Measurements from ENCODE around the gene EIF4EBP2. TPM values are rescaled to one million over a fixed set of nuclear protein-coding genes. Genes with fewer than 3 reads are reported as not detected.

EIF4EBP2 gene
- total and polyA plus RNA-seq, 2 donors from 2014 or later, result 35.8 to 66.6 TPM

- intact Hi-C loops (cut with DNase I), result loop anchor here (10.0 kb wide), 1 partner anchor 148 kb away; no protein-coding TSS in a partner anchor
- H3K4me3 ChIP-seq (ENCODE audit: low read length in 3 of 3), result no peak overlapping the region
- no peaks in the 10 kb centered on the region for H3K27me3 ChIP-seq (ENCODE audit: control insufficient read depth, insufficient read depth, low read length)
- no peak overlapping the region for H3K9ac ChIP-seq (ENCODE audit: low read length in 3 of 3)
- H3K9me3 ChIP-seq (ENCODE audit: control insufficient read depth in 2 of 3, insufficient read depth in 1 of 3, low read length in 3 of 3), result no peaks in the 10 kb centered on the region
- no peak for TF ChIP-seq CTCF (IDR thresholded peaks at IDR 0.05; ENCODE audit: borderline replicate concordance, extremely low read depth, insufficient read depth)
- FAIRE-seq (no peak), DNase-seq (no peak)
- no peaks in the 10 kb centered on the region for H3K36me3 ChIP-seq (ENCODE audit: control insufficient read depth in 2 of 3, insufficient read depth in 3 of 3, low read length in 3 of 3)
- peaks cover 0 to 11% (median 5%) of the 10 kb centered on the region in 3 donors for H3K4me1 ChIP-seq (ENCODE audit: control insufficient read depth in 2 of 3, insufficient read depth in 2 of 3, low read depth in 1 of 3, low read length in 3 of 3)
- H3K27ac ChIP-seq (ENCODE audit: low read depth in 2 of 2, low read length in 2 of 2), result no peak overlapping the region
Measured at GRCh38 chr10:70363292-70363691, 40.7 kb upstream of the EIF4EBP2 start.

- no peaks in the 10 kb centered on the region for H3K36me3 ChIP-seq (ENCODE audit: control insufficient read depth in 2 of 3, insufficient read depth in 3 of 3, low read length in 3 of 3)
- peaks cover 0 to 11% (median 5%) of the 10 kb centered on the region in 3 donors for H3K4me1 ChIP-seq (ENCODE audit: control insufficient read depth in 2 of 3, insufficient read depth in 2 of 3, low read depth in 1 of 3, low read length in 3 of 3)
- H3K9ac ChIP-seq (ENCODE audit: low read length in 3 of 3), result no peak overlapping the region
- peak; percentile 97 for TF ChIP-seq CTCF (IDR thresholded peaks at IDR 0.05; ENCODE audit: borderline replicate concordance, extremely low read depth, insufficient read depth)
- intact Hi-C loops (cut with DNase I), result loop anchor here (10.0 kb wide), 1 partner anchor 149 kb away; no protein-coding TSS in a partner anchor
- H3K9me3 ChIP-seq (ENCODE audit: control insufficient read depth in 2 of 3, insufficient read depth in 1 of 3, low read length in 3 of 3), result no peaks in the 10 kb centered on the region
- H3K4me3 ChIP-seq (ENCODE audit: low read length in 3 of 3), result no peak overlapping the region
- DNase-seq (peak; percentile 89 to 96 (median 93)), FAIRE-seq (peak; percentile 54)
- H3K27me3 ChIP-seq (ENCODE audit: control insufficient read depth, insufficient read depth, low read length), result no peaks in the 10 kb centered on the region
- H3K27ac ChIP-seq (ENCODE audit: low read depth in 2 of 2, low read length in 2 of 2), result peak overlapping the region in 1 of 2 donors; percentile 43
Measured at GRCh38 chr10:70363971-70364771, 39.8 kb upstream of the EIF4EBP2 start.

- Histone ChIP-seq H3K4me1 (ENCODE audit: control insufficient read depth in 2 of 3, insufficient read depth in 2 of 3, low read depth in 1 of 3, low read length in 3 of 3) (peaks cover 0 to 11% (median 5%) of the 10 kb centered on the region in 3 donors), H3K4me3 (ENCODE audit: low read length in 3 of 3) (no peak overlapping the region), H3K27me3 (ENCODE audit: control insufficient read depth, insufficient read depth, low read length) (no peaks in the 10 kb centered on the region), H3K27ac (ENCODE audit: low read depth in 2 of 2, low read length in 2 of 2) (no peak overlapping the region), H3K36me3 (ENCODE audit: control insufficient read depth in 2 of 3, insufficient read depth in 3 of 3, low read length in 3 of 3) (no peaks in the 10 kb centered on the region), H3K9ac (ENCODE audit: low read length in 3 of 3) (no peak overlapping the region), H3K9me3 (ENCODE audit: control insufficient read depth in 2 of 3, insufficient read depth in 1 of 3, low read length in 3 of 3) (no peaks in the 10 kb centered on the region)
- intact Hi-C loops (cut with DNase I), result loop anchor here (10.0 kb wide), 1 partner anchor 150 kb away; no protein-coding TSS in a partner anchor
- no peak for TF ChIP-seq CTCF (IDR thresholded peaks at IDR 0.05; ENCODE audit: borderline replicate concordance, extremely low read depth, insufficient read depth)
- FAIRE-seq (no peak), DNase-seq (no peak)
Measured at GRCh38 chr10:70364772-70365091, 39.2 kb upstream of the EIF4EBP2 start.
